K562 (cell line): ENCODE data around the gene RNPEP. TPM values are rescaled to one million over a fixed set of nuclear protein-coding genes. Genes with fewer than 3 reads are reported as not detected.
A peak's percentile ranks its signal among the peaks of the same experiment; 100 is the strongest.

Experiments used
- BDP1 ChIP-seq: IDR thresholded peaks from 3 replicates; pipeline ENCODE4 v1.6.1; 2011; ENCODE audit not compliant: insufficient read length, insufficient read depth
- CHCHD3 ChIP-seq: fragments of 250-450 bp; sonication (Bioruptor Pico); IDR thresholded peaks from 2 replicates; pipeline ENCODE4 v2.1.2; 2022; ENCODE audit warnings: mild to moderate bottlenecking
- E2F8 ChIP-seq: fragments of 450-650 bp; IDR thresholded peaks from 2 replicates; pipeline ENCODE4 v1.7.1; 2018; ENCODE audit warnings: mild to moderate bottlenecking, low read depth; ENCODE audit not compliant: partially characterized antibody
- KDM5B ChIP-seq: fragments of 200-600 bp; sonication (generic); IDR thresholded peaks from 2 replicates; pipeline ENCODE4 v1.6.1; 2012; ENCODE audit warnings: low read depth, mild to moderate bottlenecking, moderate library complexity, low read length, control low read depth, inconsistent platforms; ENCODE audit not compliant: insufficient replicate concordance
- NFIC ChIP-seq: fragments of 450-650 bp; IDR thresholded peaks from 2 replicates; pipeline ENCODE4 v1.6.1; 2017; ENCODE audit warnings: mild to moderate bottlenecking, inconsistent platforms
- POLR2AphosphoS2 ChIP-seq: IDR thresholded peaks from 2 replicates; pipeline ENCODE4 v1.6.1; 2012; ENCODE audit warnings: low read length, improper control_type of control experiment
- POLR2AphosphoS5 ChIP-seq: IDR thresholded peaks from 2 replicates; pipeline ENCODE4 v1.6.1; 2011; ENCODE audit warnings: mild to moderate bottlenecking, low read depth, low read length, moderate library complexity; ENCODE audit not compliant: control insufficient read depth, insufficient read depth
- TGIF2 ChIP-seq: sonication (generic); formaldehyde crosslinking; IDR thresholded peaks from 2 replicates; pipeline ENCODE4 v1.8.1; 2022; ENCODE audit warnings: mild to moderate bottlenecking, missing genetic modification reagents, moderate library complexity
- ZBTB40 ChIP-seq, 2 experiments: fragments of 450-650 bp in 1 of 2; sonication (generic) in 1 of 2; formaldehyde crosslinking in 1 of 2; IDR thresholded peaks; 2 replicates each; pipeline versions ENCODE4 v1.7.1 to v1.9.0; 2016 to 2022; ENCODE audit warnings: inconsistent platforms in 1 of 2, mild to moderate bottlenecking in 1 of 2, missing genetic modification reagents in 1 of 2
- ZNF143 ChIP-seq: sonication (generic); formaldehyde crosslinking; IDR thresholded peaks from 2 replicates; pipeline ENCODE4 v1.9.0; 2022; ENCODE audit warnings: mild to moderate bottlenecking, missing genetic modification reagents
- polyA plus RNA-seq, 8 experiments: library from polyadenylated mRNA; depleted of rRNA in 4 of 8; stranded (reverse) in 5 of 8; unstranded in 3 of 8; fragments of >200 nt; fragmentation: Nextera tagmentation in 2 of 8; fragmentation: Illumina TruSeq in 1 of 8; extraction: Ambion mirVana in 2 of 8; extraction: Trizol in 1 of 8; gene quantifications; 2 replicates each; pipeline versions ENCODE4 v1.2.1 to v1.2.3, GENCODE V29; 2011 to 2014; ENCODE audit warnings: inconsistent platforms in 1 of 8, missing spikeins in 1 of 8
- total RNA-seq, 7 experiments: library from RNA; depleted of rRNA in 6 of 7; stranded (reverse); fragments of >200 nt in 6 of 7; fragmentation: Illumina TruSeq in 2 of 7; extraction: Trizol in 2 of 7; gene quantifications; 2 replicates each; pipeline versions ENCODE4 v1.2.1 to v1.2.3, GENCODE V29; 2011 to 2021; ENCODE audit warnings: low replicate concordance in 1 of 7
- TF ChIP-seq, protein P1 (sequence below): fragments of 450-650 bp; formaldehyde crosslinking; IDR thresholded peaks from 2 replicates; pipeline ENCODE4 v1.4.0; 2020; ENCODE audit warnings: mild to moderate bottlenecking, mixed read lengths
- TF ChIP-seq, protein P2 (sequence below): fragments of 250-450 bp; sonication (Bioruptor Pico); IDR thresholded peaks from 2 replicates; pipeline ENCODE4 v1.9.0; 2021; ENCODE audit warnings: mild to moderate bottlenecking

Gene RNPEP
- total and polyA plus RNA-seq, 9 of the 15 experiments (the other 6 are each of a cell fraction or from before 2014, with no cell fraction given): 27.5 to 131 (median 63.4) TPM

- TF ChIP-seq E2F8 (peak; percentile 37), BDP1 (no peak), POLR2AphosphoS5 (peak; percentile 60), NFIC (peak; percentile 91), ZBTB40 (IDR thresholded peaks at IDR 0.05) (0 out of 2 replicates have a peak, but pooled peaks have one; percentile 33), ZBTB40 (CRISPR knock-in tag; IDR thresholded peaks at IDR 0.05) (no peak), ZNF143 (CRISPR knock-in tag) (no peak), TGIF2 (CRISPR knock-in tag) (no peak), CHCHD3 (CRISPR knock-in tag) (0 out of 2 replicates have a peak, but pooled peaks have one; percentile 3), POLR2AphosphoS2 (peak; percentile 77; the same call in 1 of the 2 replicates), KDM5B (no peak)
- TF ChIP-seq, protein P1, sequence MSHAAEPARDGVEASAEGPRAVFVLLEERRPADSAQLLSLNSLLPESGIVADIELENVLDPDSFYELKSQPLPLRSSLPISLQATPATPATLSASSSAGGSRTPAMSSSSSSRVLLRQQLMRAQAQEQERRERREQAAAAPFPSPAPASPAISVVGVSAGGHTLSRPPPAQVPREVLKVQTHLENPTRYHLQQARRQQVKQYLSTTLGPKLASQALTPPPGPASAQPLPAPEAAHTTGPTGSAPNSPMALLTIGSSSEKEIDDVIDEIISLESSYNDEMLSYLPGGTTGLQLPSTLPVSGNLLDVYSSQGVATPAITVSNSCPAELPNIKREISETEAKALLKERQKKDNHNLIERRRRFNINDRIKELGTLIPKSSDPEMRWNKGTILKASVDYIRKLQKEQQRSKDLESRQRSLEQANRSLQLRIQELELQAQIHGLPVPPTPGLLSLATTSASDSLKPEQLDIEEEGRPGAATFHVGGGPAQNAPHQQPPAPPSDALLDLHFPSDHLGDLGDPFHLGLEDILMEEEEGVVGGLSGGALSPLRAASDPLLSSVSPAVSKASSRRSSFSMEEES (CRISPR knock-in tag): no peak
- TF ChIP-seq, protein P2, sequence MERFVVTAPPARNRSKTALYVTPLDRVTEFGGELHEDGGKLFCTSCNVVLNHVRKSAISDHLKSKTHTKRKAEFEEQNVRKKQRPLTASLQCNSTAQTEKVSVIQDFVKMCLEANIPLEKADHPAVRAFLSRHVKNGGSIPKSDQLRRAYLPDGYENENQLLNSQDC: 0 out of 2 replicates have a peak, but pooled peaks have one; percentile 8
Observed at GRCh38 chr1:201970334-201971159, 11.9 kb upstream of the RNPEP start (continued).
